ENCODE data around the gene POLR2F.

The POLR2F gene

DNA sequence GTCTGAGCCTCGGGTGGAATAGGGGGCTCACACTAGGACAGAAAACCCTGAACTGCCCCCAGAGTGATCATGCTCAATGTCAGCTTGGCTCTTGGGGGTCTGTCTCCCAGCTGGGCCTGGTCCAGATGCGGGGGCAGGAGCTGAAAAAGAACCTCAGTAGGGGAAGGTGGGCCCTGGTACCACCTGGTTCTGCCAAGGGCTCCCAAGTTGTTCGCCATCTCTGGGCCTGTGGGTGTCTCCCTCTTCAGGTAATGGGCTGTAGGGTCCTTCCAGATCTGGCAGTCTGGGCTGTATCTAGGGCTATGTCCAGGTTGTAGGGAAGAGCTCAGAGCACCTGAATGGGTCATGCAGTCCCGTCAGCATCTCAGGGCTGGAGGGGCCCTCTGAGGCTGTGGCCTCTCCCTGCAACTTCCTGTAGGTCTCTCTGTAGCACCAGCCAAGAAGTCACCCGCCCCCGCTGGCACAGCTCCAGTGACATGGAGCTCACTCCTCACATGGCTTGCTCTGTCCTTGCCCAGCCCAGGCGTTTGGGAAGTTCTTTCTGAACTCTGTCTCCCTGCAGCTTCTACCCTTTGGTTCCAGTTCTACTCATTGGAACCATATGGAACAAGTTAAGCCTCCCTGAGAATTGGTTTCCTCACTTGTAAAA is 63.9 kb downstream of the POLR2F start:
- DNase-seq (ENCODE audit: low read depth in 1 of 2, low spot score in 1 of 2): peak; percentile 24 to 48
- no peak for TF ChIP-seq JUND (IDR thresholded peaks at IDR 0.05; ENCODE audit: low read depth)
- in situ Hi-C loops (cut with HindIII; ENCODE audit: low pct_unique_long_range_greater_than_20kb, low sequenced_read_pairs): no loop called here

DNA sequence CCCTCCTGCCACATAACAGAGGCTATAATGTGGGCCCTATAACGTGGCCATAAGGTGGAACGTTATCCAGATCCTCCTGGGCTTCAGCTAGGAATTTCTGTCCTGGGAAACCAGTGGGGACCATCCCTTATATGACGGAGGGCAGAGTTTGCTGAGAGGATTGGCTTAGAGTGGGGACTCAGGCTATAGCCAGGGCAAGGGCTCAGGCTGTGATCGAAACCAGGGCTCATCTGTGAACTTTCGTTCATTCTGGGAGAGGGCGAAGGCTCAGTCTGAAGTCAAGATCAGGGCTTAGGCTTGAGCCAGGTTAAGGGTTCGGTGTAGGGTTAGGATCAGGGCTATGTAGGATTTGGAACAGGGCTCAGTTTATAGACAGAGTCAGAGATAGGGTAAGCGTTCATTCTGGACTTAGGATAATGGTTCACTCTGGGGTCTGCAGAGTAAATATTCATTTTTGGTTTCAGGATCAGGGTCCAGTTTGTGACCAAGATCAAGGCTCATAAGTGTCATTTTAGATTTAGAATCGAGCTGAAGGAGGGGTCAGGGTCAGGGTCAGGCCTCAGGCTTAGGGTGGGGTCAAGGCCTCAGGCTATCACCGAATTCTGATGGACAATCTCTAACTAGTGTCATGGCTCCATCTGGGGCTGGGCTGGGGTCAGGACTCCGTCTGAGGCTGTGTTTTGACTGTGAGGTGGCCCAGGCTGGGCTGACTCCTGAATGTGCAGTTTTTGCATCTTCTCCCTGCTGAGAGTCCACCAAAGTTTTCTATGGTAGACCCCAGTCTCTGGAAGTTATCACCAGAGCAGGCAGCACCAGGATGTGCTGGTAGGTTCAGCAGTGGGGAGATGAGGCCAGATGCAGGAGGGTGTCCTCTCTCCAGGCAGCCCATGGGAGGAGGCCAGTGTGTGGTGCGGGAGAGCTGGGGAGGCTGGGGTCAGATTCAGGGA is 64.7 kb downstream of the POLR2F start:
- in situ Hi-C loops (cut with HindIII; ENCODE audit: low pct_unique_long_range_greater_than_20kb, low sequenced_read_pairs): no loop called here
- no peak for TF ChIP-seq JUND (IDR thresholded peaks at IDR 0.05; ENCODE audit: low read depth)
- no peak for DNase-seq (ENCODE audit: low read depth in 1 of 2, low spot score in 1 of 2)

Measured in T47D (cell line).